NCI-H82 (cell line): Measurements from ENCODE around the gene HID1.
"Not testable (repeated sequence)": the region's sequence is repeated elsewhere in the genome, so short reads cannot be mapped to it uniquely, and the experiment has no call there.

Experiments used
- DNase-seq: peaks from one replicate; lab custom pipeline; 2025; lab: John Stamatoyannopoulos, UW

Gene HID1

GRCh38 chr17:74922694-74923537 is 49.6 kb downstream of the HID1 start, which contains the start of gene USH1G:
Gene USH1G, minus strand, starts transcription at chr17:74923255. Its CDS starts 182 bp downstream, at chr17:74923073.
- peak; percentile 62 for DNase-seq

GRCh38 chr17:74922172-74922571 is 50.4 kb downstream of the HID1 start:
- no peak for DNase-seq

GRCh38 chr17:74921769-74922168 is 50.8 kb downstream of the HID1 start:
- DNase-seq: no peak

GRCh38 chr17:74921026-74921681 is 51.4 kb downstream of the HID1 start:
- DNase-seq: no peak

- peak; percentile 22 for DNase-seq
Measured at GRCh38 chr17:74920642-74921025, 51.9 kb downstream of the HID1 start.

- DNase-seq: no peak
Measured at GRCh38 chr17:74920306-74920620, 52.3 kb downstream of the HID1 start.

- peak; percentile 30 for DNase-seq
Measured at GRCh38 chr17:74919440-74920305, 52.9 kb downstream of the HID1 start.

GRCh38 chr17:74918906-74919305 is 53.7 kb downstream of the HID1 start:
- DNase-seq: peak; percentile 64

- DNase-seq: no peak
Measured at GRCh38 chr17:74917430-74917829, 55.1 kb downstream of the HID1 start.

- no peak for DNase-seq
Measured at GRCh38 chr17:74916851-74917199, 55.7 kb downstream of the HID1 start.

- no peak for DNase-seq
Measured at GRCh38 chr17:74916136-74916850, 56.3 kb downstream of the HID1 start.

- not testable (repeated sequence) for DNase-seq
Measured at GRCh38 chr17:74911423-74911822, 61.1 kb downstream of the HID1 start.

GRCh38 chr17:74909097-74909496 is 63.5 kb downstream of the HID1 start:
- not testable (repeated sequence) for DNase-seq

GRCh38 chr17:74907012-74907411 is 65.5 kb downstream of the HID1 start:
- DNase-seq: no peak

GRCh38 chr17:74906214-74906793 is 66.3 kb downstream of the HID1 start:
- peak; percentile 24 for DNase-seq

GRCh38 chr17:74904687-74905409 is 67.7 kb downstream of the HID1 start:
- DNase-seq: no peak

GRCh38 chr17:74903671-74904070 is 68.9 kb downstream of the HID1 start:
- no peak for DNase-seq

- DNase-seq: no peak
Measured at GRCh38 chr17:74903034-74903433, 69.5 kb downstream of the HID1 start.

GRCh38 chr17:74901353-74902135 is 71.0 kb downstream of the HID1 start:
- no peak for DNase-seq
